NCI-H2196 (cell line): ENCODE data around the gene BTBD9.

Experiments used
- DNase-seq: peaks from one replicate; lab custom pipeline; 2025; ENCODE audit not compliant: unreplicated experiment; lab: John Stamatoyannopoulos, UW

Gene BTBD9

DNA sequence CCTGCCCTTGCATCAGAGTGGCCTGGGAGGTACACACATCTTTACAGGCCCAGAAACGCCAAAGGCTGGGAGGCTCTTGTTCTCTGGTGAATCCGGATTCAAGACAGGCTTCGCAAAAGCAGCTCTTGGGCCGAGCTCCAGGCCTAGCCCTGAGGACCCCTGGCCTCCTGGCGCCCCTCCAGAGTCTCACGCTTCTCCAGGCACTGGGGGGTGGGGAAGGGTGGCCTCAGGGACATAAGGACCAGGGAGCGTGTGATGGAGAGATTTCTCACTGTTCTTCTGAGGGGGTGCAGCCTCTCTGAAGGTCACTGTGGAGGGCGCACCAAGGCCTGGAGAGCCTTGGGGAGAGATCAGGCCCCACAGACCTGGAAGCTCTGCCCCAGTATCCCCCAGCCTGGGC lies 471.0 kb downstream of the BTBD9 start:
- DNase-seq = no peak

DNA sequence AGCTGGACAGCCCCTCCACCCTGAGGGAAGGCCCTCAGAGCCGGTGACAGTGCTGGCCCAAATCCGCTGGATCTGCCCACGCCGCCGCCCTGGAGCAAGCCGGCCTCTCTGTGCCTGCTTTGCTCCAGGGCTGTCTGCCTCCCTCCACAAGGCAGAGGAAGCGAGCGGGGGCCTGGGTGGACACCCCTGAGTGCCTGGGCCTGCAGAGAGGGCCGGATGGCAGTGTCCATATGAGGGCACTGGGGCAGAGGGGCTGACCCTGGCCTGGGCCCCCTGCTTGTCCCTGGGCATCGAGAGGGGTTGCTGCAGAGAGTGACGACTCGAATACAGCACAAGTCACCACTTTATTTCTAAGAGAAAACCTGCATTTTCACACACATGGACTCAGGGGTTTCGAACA lies 471.6 kb downstream of the BTBD9 start:
- DNase-seq = no peak

DNA sequence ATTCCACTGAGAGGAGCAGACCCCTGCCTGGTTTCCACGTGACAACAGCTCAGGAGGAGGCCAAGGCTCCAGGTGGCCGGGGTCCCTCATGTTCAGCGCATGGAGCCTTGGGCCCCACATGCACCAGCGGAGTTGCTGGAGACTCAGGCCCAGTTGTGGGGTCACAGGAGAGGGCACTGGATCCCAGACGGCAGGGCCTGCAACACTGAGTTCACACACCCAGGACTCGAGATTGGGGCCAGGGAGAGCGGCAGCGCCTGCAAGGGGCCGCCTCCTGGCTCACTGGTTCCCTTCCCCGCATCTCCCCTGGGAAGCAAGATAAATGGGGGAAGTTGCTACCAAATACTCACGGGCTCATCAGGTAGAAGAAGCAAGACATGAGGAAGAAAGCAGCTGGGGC lies 472.1 kb downstream of the BTBD9 start:
- no peak for DNase-seq

DNA sequence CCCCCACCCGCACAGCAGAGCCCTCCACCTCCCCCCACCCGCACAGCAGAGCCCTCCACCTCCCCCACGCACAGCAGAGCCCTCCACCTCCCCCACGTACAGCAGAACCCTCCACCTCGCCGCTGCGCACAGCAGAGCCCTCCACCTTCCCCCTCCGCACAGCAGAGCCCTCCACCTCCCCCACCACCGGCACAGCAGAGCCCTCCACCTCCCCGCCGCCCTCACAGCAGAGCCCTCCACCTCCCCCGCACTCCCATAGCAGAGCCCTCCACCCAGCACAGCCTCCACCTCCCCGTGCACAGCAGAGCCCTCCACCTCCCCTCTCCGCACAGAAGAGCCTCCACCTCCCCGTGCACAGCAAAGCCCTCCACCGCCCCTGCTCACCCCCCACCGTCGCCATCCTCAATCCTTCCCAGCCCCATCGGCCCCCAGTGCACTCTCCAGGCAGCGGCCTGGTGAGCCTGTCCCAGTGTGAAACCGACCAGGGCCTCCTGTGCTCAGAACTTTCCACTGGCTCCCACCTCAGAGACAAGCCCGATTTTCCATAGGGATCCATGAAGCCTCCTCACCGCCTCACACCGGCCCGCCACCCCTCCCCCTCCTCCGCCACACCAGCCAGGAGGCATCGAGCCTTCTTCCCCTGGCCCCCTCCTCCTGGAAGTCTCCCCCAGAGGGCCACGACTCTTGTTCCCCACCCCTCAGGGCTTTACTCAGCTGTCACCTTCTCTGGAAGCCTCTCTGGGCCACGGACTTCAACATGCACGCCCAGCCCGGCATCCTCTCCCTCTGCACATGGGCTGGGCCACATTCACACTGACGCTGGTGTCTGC lies 473.1 kb downstream of the BTBD9 start:
- DNase-seq = no peak

DNA sequence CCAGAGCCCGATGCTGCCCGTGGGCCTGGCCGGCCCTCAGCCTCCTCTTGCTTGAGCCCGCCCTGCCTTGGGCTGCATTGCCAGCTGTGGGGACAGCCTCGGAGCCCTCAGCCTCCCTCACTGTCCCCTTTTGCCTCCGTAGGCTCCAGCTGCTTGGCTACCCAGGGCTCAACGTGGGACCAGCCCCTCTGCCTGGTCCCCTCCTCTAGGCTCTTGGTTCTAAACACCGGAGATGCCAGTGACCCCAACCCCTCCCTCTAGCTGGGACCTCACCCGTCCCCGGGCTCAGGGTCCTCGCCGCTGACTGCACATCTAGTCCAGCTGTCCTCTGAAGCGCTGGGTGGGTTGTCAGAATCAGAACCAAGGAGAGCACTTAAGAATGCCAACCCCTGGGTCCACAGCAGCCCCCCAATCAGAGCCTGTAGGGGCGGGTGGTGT lies 475.0 kb downstream of the BTBD9 start:
- DNase-seq = no peak

DNA sequence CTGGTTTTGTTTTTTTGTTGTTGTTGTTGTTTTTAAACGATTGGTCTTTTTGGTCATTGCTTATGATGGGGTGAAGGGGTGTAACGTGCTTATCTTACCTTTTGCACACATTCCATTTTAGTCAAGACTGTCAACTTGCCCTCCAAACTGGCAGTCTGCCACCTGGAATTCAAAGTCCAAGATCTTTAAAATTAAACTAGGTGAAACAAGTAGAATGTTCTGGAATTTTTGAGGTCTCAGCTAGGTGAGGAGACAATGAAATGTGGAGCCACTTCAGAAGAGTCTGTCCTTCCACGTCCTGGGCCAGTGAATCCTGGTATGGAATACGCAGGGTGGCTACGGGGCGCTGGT lies 475.6 kb downstream of the BTBD9 start:
- DNase-seq = no peak

DNA sequence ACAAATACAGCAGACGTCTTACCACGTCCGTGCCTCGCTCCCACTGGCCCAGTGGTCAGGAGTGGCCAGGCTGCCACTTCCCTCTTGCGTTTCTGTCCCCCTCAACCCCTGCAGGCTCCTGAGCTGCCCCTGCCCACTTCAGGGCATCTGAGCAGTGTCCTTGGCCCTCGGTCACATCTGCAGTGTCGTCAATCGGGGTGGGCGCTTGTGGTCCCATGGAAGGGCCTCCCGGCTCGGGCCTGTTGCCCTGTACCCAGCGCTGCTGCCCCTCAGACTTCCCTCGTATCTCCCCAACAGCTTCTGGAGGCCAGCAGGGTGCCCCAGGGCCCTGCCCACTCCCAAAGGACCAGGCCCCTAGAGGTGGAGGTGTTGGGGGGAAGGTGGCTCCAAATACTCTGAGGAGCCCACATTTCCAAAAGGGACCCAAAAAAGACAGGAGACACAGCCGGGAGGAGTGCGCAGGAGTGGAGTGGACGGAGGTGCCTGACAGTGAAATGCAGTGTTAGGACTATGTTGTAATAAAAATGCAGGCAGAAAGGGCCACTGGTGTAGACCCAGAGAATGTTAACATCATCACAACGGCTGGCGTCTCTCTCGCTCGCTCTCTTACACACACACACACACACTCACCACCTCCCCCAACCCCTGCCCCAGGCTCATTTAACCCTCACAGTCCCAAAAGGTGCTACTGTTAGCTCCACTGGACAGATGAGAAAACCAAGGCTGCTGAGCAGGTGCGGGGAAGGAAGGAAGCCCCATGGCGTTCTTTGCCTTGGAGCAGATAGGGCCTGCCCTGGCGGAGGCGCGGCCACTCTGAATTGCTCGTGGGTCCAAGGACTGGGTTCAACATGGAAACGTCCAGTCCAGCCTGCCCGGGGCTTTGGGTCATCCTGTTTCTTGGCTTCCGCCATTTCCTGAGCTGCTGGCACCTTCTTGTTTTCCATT lies 476.3 kb downstream of the BTBD9 start:
- DNase-seq = no peak

DNA sequence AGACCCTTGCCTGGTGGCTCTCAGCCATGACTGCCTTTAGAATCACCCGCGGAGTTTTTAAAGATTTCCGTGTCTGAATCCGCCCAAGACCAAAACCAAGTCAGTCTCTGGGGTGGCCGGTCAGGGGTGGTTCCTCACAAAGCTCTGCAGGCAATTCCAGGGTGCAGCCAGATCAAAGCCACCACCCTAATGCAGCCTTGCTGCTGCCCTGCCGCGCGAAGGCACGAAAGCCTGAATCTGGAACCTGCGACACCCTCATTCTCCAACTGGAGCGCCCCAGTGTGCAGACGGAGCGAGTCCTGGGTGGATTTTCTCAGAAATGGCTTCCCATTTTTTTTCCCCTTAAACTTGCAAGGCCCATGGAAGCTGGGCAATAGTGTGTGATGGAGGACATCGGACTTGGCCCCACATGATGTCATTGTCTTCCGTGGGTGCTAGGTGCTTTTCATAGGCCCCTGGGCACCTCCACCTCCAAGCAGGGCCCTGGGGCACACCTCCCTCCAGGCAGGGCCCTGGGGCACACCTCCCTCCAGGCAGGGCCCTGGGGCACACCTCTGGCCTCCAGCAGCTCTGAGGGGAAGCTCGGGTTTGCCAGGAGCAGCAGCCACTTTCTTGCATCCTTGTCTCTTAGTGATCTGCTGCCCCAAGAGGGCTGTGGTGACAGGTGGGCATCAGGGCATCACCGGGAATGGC lies 477.1 kb downstream of the BTBD9 start:
- DNase-seq = no peak

DNA sequence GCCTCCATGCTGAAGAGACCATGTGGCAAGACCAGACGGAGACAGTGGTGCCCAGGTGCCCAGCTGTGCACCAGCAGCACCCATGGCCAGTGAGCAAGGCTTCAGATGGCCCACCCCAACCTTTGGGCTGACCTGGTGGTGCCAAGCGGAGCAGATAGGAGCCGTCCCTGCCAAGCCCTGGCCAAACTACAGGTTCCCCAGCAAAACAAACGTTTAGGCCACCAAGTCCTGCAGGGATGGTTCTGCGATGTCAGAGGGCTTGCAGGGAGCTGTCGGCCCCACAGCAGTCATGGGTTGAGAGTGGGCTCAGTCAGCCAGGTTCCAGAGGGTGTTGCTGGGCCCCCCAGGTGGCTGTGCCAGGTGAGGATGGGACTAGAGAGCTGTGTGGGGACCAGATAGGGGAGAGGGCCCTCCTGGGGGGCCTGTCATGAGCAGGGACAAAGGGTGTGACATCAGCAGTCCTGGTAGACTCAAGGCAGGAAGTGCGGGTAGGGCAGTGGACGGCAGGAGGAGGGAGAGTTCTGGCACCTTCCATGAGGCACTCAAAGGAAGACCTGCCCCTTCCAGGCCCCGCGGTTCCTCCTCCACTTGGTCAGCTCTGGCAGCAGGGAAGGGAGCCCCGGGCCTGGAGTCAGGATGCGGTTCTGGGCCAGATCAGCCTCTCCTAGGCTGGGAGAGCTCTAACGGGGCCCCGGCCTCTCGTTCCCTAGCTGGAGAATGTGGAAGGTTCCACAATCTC lies 477.8 kb downstream of the BTBD9 start:
- no peak for DNase-seq

DNA sequence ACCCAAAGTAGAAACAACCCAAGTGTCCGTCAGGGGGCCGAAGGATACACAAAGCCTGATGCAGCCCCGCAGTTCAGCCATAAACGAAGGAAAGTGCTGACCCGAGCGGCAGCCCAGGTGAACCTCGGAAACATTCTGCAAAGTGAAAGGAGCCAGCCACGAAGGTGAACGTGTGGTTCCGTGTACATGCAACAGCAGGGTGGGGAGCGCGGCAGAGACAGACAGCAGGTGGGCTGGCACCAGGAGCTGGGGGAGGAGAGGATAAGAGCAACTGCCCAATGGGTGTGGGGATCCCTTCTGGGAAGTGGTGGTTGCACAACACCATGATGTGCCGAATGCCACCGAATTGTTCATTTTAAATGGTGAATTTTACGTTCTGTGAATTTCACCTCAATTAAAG lies 478.4 kb downstream of the BTBD9 start:
- DNase-seq = no peak

DNA sequence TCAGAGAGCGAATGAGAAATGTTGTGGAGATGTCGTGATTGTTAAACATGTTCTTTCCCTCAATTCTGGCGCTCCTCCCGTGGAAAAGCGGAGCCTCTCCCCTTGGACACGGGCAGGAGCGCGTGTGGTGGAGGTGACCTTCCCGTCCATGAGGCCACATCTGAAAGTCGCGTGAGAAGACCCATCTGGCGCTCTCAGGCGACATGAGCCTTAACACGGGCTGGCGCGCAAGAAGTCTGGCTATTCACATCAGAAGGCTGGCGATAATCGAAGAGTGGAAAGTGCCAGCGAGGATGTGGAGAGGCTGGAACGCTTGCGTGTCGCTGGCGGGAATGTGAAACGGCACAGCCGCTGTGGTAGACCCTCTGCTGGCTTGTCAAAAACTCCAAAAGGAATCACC lies 478.9 kb downstream of the BTBD9 start:
- DNase-seq = no peak

DNA sequence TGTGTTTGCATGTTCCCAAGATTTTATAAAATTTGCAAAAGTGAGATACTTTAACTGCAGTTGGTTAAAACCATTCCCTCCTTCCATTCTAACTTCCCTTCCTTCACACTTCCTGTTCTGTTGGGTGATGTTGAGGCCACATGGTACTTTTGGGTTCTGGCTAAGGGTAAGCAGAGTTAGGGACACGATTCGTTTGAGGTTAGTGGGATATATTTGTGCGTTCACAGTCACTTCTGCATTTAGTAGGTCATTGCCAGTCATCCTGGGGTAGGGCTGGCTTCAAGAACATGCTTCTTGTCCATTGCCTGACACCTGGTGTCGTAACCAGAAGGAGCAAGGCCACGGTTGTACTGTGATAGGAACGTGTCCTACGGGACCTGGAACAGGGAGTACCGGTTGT lies 480.1 kb downstream of the BTBD9 start:
- no peak for DNase-seq

DNA sequence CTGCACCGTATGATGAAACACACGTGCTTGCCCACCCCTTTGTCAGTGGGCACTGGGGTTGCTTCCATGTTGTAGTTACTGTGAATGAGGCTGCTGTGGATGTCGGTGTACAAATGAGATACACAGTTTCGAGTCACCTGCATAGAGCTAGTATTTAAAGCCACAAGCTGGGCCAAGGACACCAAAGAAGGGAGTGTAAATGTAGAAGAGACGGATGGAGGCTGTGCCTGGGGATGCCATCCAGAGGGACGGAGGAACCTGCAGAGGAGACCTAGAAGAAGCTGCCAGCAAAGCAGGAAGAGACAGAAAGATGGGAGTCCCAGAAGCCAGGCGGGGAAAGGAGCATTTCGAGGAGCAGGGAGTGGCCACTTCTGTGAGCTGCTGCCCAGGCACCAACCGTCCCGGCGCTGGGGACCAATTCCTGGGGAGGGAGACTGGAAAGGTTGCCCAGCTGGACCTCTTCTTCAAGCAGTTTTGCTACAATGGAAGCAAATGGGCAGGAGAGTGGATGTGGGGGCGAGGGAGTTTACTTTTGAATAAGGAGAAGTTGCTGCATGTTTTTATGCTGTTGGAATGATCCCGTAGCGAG lies 480.9 kb downstream of the BTBD9 start:
- DNase-seq = no peak

DNA sequence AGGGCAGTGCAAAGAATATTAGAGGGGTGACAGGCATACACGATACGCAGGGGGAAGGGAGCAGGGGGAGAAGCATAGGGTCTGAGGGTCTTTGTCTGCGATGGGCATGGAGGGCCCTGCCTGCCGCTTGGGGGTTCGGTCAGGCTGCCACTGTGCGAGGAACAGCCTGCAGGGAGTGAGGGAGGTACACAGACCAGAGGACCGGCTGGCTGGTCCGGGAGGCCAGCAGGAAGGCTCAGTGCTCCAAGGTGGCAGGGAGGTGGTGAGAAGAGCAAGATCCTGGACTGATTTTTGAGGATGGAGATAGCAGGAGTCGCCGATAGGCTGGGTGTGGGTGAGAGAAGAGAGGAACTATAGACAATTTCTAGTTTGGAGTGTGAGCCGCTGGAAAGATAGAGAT lies 481.8 kb downstream of the BTBD9 start:
- DNase-seq = no peak

DNA sequence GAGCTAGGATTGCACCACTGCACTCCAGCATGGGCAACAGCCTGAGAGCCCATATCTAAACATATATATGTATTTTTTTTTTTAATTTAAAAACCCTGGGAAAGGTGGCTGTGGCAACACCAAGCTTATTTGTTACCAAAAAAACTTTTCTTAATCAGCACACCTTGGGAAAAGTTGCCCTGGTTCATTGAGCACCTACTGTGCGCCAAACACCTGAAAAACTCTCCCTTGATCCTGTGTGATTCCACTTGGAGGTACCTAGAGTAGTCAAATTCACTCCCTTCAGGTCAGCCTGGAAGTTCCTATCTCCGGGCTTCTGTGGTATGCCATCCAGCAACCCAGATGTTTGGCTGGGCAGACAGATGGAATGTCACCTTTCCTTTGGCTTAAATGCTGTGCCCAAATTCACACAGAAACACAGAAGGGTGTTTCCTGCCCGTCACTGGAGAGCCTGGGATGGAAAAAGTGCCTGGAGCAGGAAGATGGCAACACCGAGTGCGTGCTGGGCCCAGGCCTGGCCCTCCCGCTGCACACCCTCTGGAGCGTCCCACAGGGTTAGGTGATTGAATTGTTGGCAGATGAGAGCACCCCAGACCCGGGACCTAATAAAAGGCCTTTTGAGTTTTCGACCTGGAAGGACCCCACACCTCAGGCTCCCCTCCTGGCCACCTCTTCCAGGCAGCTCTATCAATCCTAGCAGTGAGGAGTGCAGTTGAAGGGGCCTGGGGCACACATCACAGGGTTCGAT lies 482.7 kb downstream of the BTBD9 start:
- DNase-seq = no peak

DNA sequence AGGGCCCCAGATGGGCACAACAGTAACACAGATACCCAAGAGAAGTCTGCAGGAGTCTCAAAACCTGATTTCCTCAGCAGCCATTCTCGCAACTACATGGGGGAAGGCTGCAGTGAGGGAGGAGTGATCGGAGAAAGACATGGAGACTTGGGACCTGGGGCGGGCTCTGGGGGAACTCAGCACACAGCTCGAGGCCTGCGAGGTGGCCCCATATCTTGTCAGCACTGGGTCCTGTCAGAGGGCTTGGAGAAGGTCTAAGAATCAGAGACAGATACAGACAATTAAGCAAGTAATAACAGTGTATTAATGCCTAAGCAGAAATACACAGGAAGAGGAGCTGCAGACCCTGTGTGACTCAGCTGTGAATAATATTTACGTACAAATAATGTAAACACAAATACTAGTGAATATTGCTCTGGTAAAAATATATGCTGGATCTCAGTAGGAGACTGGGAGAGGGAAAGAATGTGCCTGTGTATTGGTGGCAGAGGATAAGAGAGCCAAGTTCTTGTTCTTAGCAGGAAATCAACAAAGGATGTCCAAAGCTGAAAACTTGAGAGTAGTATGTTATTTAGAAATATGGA lies 484.0 kb downstream of the BTBD9 start:
- DNase-seq = no peak

DNA sequence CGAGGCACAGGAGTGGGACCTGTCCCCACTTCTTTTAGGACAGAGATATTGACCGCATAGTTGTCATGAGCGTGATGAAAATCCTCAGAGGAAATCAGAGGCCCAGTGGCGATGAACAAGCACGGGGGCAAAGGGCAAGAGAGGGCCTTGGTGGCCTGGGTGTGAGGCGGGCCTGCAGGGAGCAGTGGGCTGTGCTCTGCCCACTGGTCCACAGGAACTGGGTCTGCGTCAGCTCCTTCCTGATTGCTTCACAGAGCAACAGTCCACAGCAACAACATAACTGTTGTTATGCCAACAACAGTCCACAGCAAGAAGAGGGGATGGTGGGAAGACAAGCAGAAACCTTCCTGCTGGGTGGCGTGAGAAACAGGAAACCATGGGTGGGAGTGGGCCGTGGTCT lies 484.6 kb downstream of the BTBD9 start:
- no peak for DNase-seq

DNA sequence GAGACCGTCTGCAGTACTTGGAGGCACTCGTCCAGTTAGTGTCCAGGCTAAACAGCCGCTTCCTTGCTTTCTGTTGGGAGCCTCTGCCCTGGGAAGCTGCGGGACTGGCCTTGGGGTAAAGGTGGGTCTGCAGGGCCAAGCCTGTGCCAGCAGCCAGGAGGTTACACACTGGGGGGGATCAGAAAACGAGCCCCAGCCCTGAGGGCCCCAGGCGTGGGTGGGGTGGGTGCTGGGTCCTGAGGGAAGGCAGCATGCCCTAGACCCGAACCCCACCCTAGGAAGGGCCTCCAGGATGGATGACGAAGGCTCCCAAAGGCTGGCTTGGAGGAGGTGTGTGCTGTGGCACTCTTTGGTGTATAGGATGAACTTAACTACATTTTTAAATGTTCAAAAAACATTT lies 485.0 kb downstream of the BTBD9 start:
- no peak for DNase-seq

DNA sequence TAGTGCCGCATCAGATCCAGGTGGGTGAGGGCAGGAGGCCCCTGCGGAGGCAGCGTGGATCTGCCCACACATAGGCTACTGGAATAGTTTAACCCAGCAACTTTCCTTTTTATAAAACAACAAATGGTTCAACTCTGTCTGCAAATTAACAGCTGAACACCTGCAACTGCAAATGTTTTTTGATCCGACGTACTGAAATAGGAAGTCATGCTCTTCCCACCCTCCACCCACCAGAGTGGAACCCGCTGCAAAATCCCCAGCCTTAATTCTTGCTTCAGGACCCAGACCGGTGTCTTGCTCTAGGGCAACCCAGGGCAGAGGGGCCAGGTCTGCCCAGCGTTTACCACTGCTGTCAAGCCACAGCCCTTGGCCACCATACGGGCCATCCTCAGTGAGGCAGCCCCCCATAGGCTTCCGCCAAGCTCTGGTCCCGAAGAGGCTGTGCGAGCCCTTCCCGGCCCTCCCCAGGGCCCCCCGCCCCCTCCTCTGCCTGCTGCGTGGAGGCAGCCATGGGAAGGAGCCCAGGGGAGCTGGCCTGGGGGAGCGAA lies 485.9 kb downstream of the BTBD9 start:
- DNase-seq = no peak
